Large intestine (tissue), 3 donors: Measurements from ENCODE around the gene EHBP1. TPM values are rescaled to one million over a fixed set of nuclear protein-coding genes. Genes with fewer than 3 reads are reported as not detected.

Experiments used
- DNase-seq, 2 donors: peaks; one replicate each; pipeline versions ENCODE4 v3.0.0 to v3.0.0-alpha.2; 2013
- H3K27ac ChIP-seq: one replicate; pipeline ENCODE4 v1.5.1; 2013; ENCODE audit warnings: low read length
- H3K27me3 ChIP-seq: 2 replicates; pipeline ENCODE4 v1.6.1; 2013; ENCODE audit warnings: low read length; ENCODE audit not compliant: control insufficient read depth, insufficient read depth
- H3K36me3 ChIP-seq: 2 replicates; pipeline ENCODE4 v1.6.1; 2013; ENCODE audit warnings: low read length; ENCODE audit not compliant: control insufficient read depth, insufficient read depth
- H3K4me1 ChIP-seq: one replicate; pipeline ENCODE4 v1.6.1; 2013; ENCODE audit warnings: low read length; ENCODE audit not compliant: control insufficient read depth, insufficient read depth
- H3K4me3 ChIP-seq: one replicate; pipeline ENCODE4 v1.5.1; 2013; ENCODE audit warnings: low read length
- H3K9me3 ChIP-seq: one replicate; pipeline ENCODE4 v1.6.1; 2013; ENCODE audit warnings: mild to moderate bottlenecking, low read depth, low read length, moderate library complexity; ENCODE audit not compliant: control insufficient read depth
- WGBS: methylation state at CpG from one replicate; pipeline ENCODE4 v1.1.5; 2013; ENCODE audit warnings: low lambda C conversion rate; ENCODE audit not compliant: insufficient coverage; 5-methylcytosine and 5-hydroxymethylcytosine counted together
- polyA plus RNA-seq: library from polyadenylated mRNA; unstranded; fragments of 120-200 nt; gene quantifications from one replicate; pipeline ENCODE4 v1.2.1, GENCODE V29; 2013

Gene EHBP1
- polyA plus RNA-seq, 1 donor, result 30.7 TPM

GRCh38 chr2:63053889-63054602, 348.5 kb downstream of the EHBP1 start:
- Histone ChIP-seq H3K36me3 (no peaks in the 10 kb centered on the region), H3K27me3 (peaks cover 99% of the 10 kb centered on the region), H3K27ac (no peak overlapping the region), H3K9me3 (peaks cover 23% of the 10 kb centered on the region), H3K4me1 (peaks cover 46% of the 10 kb centered on the region), H3K4me3 (peak overlapping the region; percentile 11)
- peak in 1 of 2 donors; percentile 80 for DNase-seq
- no CpG with 5 or more reads among the region's 48 CpGs for WGBS

GRCh38 chr2:63054841-63055225, 349.3 kb downstream of the EHBP1 start:
- Histone ChIP-seq H3K27me3 (peaks cover 98% of the 10 kb centered on the region), H3K4me1 (peaks cover 43% of the 10 kb centered on the region), H3K9me3 (peaks cover 26% of the 10 kb centered on the region), H3K4me3 (no peak overlapping the region), H3K36me3 (no peaks in the 10 kb centered on the region), H3K27ac (no peak overlapping the region)
- WGBS, result no CpG with 5 or more reads among the region's 7 CpGs
- DNase-seq, result peak in 1 of 2 donors; percentile 12

GRCh38 chr2:63055226-63056106, 350.0 kb downstream of the EHBP1 start:
- Histone ChIP-seq H3K27ac (no peak overlapping the region), H3K4me1 (peaks cover 41% of the 10 kb centered on the region), H3K27me3 (peaks cover 99% of the 10 kb centered on the region), H3K9me3 (peaks cover 26% of the 10 kb centered on the region), H3K4me3 (no peak overlapping the region), H3K36me3 (no peaks in the 10 kb centered on the region)
- no CpG with 5 or more reads among the region's 63 CpGs for WGBS
- peak in 1 of 2 donors; percentile 27 for DNase-seq

GRCh38 chr2:63056107-63057050, 350.9 kb downstream of the EHBP1 start:
- H3K27ac ChIP-seq, result no peak overlapping the region
- H3K4me1 ChIP-seq, result peaks cover 35% of the 10 kb centered on the region
- no CpG with 5 or more reads among the region's 49 CpGs for WGBS
- peaks cover 96% of the 10 kb centered on the region for H3K27me3 ChIP-seq
- no peak overlapping the region for H3K4me3 ChIP-seq
- H3K9me3 ChIP-seq, result peaks cover 26% of the 10 kb centered on the region
- DNase-seq, result peak in 1 of 2 donors; percentile 26
- H3K36me3 ChIP-seq, result no peaks in the 10 kb centered on the region

- no peaks in the 10 kb centered on the region for H3K36me3 ChIP-seq
- DNase-seq, result peak in 1 of 2 donors; percentile 11
- peaks cover 35% of the 10 kb centered on the region for H3K4me1 ChIP-seq
- no CpG with 5 or more reads among the region's 35 CpGs for WGBS
- H3K9me3 ChIP-seq, result peaks cover 20% of the 10 kb centered on the region
- H3K27ac ChIP-seq, result no peak overlapping the region
- peaks cover 90% of the 10 kb centered on the region for H3K27me3 ChIP-seq
- H3K4me3 ChIP-seq, result no peak overlapping the region
Measured at GRCh38 chr2:63057249-63058143, 352.0 kb downstream of the EHBP1 start.

GRCh38 chr2:63058144-63058920, 352.8 kb downstream of the EHBP1 start:
- Histone ChIP-seq H3K36me3 (no peaks in the 10 kb centered on the region), H3K4me1 (peaks cover 32% of the 10 kb centered on the region), H3K9me3 (peaks cover 20% of the 10 kb centered on the region), H3K27me3 (peaks cover 84% of the 10 kb centered on the region), H3K27ac (no peak overlapping the region), H3K4me3 (no peak overlapping the region)
- DNase-seq, result peak in 1 of 2 donors; percentile 62
- no CpG with 5 or more reads among the region's 35 CpGs for WGBS

GRCh38 chr2:63058921-63059792, 353.6 kb downstream of the EHBP1 start:
- Histone ChIP-seq H3K27me3 (peaks cover 81% of the 10 kb centered on the region), H3K4me3 (no peak overlapping the region), H3K4me1 (peaks cover 28% of the 10 kb centered on the region), H3K9me3 (peaks cover 17% of the 10 kb centered on the region), H3K27ac (no peak overlapping the region), H3K36me3 (no peaks in the 10 kb centered on the region)
- no CpG with 5 or more reads among the region's 67 CpGs for WGBS
- peak in 1 of 2 donors; percentile 22 for DNase-seq

- Histone ChIP-seq H3K9me3 (peaks cover 17% of the 10 kb centered on the region), H3K27ac (no peak overlapping the region), H3K4me3 (no peak overlapping the region), H3K27me3 (peaks cover 78% of the 10 kb centered on the region), H3K4me1 (peaks cover 25% of the 10 kb centered on the region), H3K36me3 (no peaks in the 10 kb centered on the region)
- DNase-seq, result peak in 1 of 2 donors; percentile 47
- WGBS, result 7% methylated on average over 3 of the region's 39 CpGs
Measured at GRCh38 chr2:63059793-63060471, 354.4 kb downstream of the EHBP1 start.
